ENCODE data around the gene ACLY. TPM values are rescaled to one million over a fixed set of nuclear protein-coding genes. Genes with fewer than 3 reads are reported as not detected.

The ACLY gene
- total RNA-seq, 2 experiments from 2014 or later = 102 to 222 TPM

DNA sequence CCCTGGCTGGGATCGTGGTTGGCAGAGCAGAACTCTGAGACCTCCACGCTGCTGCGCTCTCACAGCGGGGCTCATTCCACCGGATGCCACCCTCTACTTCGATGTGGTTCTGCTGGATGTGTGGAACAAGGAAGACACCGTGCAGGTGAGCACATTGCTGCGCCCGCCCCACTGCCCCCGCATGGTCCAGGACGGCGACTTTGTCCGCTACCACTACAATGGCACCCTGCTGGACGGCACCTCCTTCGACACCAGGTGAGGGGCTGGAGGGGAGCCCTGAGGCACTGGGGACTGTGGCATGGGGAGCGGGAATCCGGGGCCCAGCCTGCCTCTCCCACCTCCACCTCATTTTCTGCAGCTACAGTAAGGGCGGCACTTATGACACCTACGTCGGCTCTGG is 100.7 kb downstream of the ACLY start:
- Histone ChIP-seq H3K9me2 (ENCODE audit: insufficient read depth, low read length) (no peaks in the 10 kb centered on the region), H3K4me3 (ENCODE audit: low read depth, low read length, poor library complexity, severe bottlenecking) (no peak overlapping the region), H3K9me3 (ENCODE audit: low read length) (no peaks in the 10 kb centered on the region), H3K4me2 (ENCODE audit: low read length) (no peak overlapping the region), H4K20me1 (ENCODE audit: insufficient read depth, low read length) (no peaks in the 10 kb centered on the region), H3K4me1 (ENCODE audit: insufficient read depth, low read length, poor library complexity, severe bottlenecking) (no peaks in the 10 kb centered on the region), H3K36me3 (ENCODE audit: insufficient read depth, low read length) (no peaks in the 10 kb centered on the region), H3K79me2 (ENCODE audit: insufficient read depth, low read depth, low read length) (no peaks in the 10 kb centered on the region), H2AFZ (ENCODE audit: low read length) (no peak overlapping the region), H3K27ac (ENCODE audit: low read depth, low read length, poor library complexity, severe bottlenecking) (no peak overlapping the region)
- no peak for DNase-seq (ENCODE audit: low spot score)
- BruUV-seq (replicated peaks) = no TSS peak
- CTCF ChIA-PET (ENCODE audit: unreplicated experiment) = no interaction called here
- POLR2A ChIA-PET = interaction anchor here (0.8 kb wide), 1 partner anchor 293 kb away, joined by 4 read pairs; no protein-coding TSS in a partner anchor
- TF ChIP-seq, protein P1, sequence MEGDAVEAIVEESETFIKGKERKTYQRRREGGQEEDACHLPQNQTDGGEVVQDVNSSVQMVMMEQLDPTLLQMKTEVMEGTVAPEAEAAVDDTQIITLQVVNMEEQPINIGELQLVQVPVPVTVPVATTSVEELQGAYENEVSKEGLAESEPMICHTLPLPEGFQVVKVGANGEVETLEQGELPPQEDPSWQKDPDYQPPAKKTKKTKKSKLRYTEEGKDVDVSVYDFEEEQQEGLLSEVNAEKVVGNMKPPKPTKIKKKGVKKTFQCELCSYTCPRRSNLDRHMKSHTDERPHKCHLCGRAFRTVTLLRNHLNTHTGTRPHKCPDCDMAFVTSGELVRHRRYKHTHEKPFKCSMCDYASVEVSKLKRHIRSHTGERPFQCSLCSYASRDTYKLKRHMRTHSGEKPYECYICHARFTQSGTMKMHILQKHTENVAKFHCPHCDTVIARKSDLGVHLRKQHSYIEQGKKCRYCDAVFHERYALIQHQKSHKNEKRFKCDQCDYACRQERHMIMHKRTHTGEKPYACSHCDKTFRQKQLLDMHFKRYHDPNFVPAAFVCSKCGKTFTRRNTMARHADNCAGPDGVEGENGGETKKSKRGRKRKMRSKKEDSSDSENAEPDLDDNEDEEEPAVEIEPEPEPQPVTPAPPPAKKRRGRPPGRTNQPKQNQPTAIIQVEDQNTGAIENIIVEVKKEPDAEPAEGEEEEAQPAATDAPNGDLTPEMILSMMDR (conservative IDR thresholded peaks at IDR 0.05; ENCODE audit: low read length) = no peak
- TF ChIP-seq EZH2phosphoT487 (IDR thresholded peaks at IDR 0.05; ENCODE audit: borderline replicate concordance, low read depth, low read length) = no peak
- intact Hi-C loops (cut with micrococcal nuclease; ENCODE audit: unreplicated experiment) = no loop called here

Small RNAs within 50 kb of the gene (small RNA-seq; reads per million reads assigned to genes)
- not detected for gene AC125257.2

Other genes with a start within 250 kb of the ACLY start
- 123 and 145 TPM in 2 replicates for gene EIF1, start 230.1 kb downstream of the ACLY start, total RNA-seq (2014; rRNA removed; shearing (Covaris generic))
- gene EIF1, start 230.1 kb downstream of the ACLY start, total RNA-seq (2022) = 659 and 705 TPM in 2 replicates
- not detected in 2 replicates for gene GAST, start 206.6 kb downstream of the ACLY start, total RNA-seq (2014; rRNA removed; shearing (Covaris generic))
- not detected in 2 replicates for gene GAST, start 206.6 kb downstream of the ACLY start, total RNA-seq (2022)
- gene HAP1, start 184.3 kb downstream of the ACLY start, total RNA-seq (2014; rRNA removed; shearing (Covaris generic)) = 0.10 and 0.19 TPM in 2 replicates
- 0.22 and 0.55 TPM in 2 replicates for gene HAP1, start 184.3 kb downstream of the ACLY start, total RNA-seq (2022)
- gene JUP, start 132.2 kb downstream of the ACLY start, total RNA-seq (2014; rRNA removed; shearing (Covaris generic)) = 29.9 and 40.5 TPM in 2 replicates
- 62.0 and 69.3 TPM in 2 replicates for gene JUP, start 132.2 kb downstream of the ACLY start, total RNA-seq (2022)
- 0.08 TPM in 1 of 2 replicates, not detected in the other for gene P3H4, start 107.0 kb downstream of the ACLY start, total RNA-seq (2014; rRNA removed; shearing (Covaris generic))
- 2.2 and 2.6 TPM in 2 replicates for gene P3H4, start 107.0 kb downstream of the ACLY start, total RNA-seq (2022)
- 1.5 TPM in 1 of 2 replicates, not detected in the other for gene FKBP10, start 105.9 kb downstream of the ACLY start, total RNA-seq (2014; rRNA removed; shearing (Covaris generic))
- 7.3 and 7.8 TPM in 2 replicates for gene FKBP10, start 105.9 kb downstream of the ACLY start, total RNA-seq (2022)
- gene NT5C3B, start 82.7 kb downstream of the ACLY start, total RNA-seq (2014; rRNA removed; shearing (Covaris generic)) = 0.16 TPM in 1 of 2 replicates, not detected in the other
- gene NT5C3B, start 82.7 kb downstream of the ACLY start, total RNA-seq (2022) = 10.0 and 12.1 TPM in 2 replicates
- gene KLHL10, start 81.1 kb downstream of the ACLY start, total RNA-seq (2014; rRNA removed; shearing (Covaris generic)) = not detected in 2 replicates
- not detected in 2 replicates for gene KLHL10, start 81.1 kb downstream of the ACLY start, total RNA-seq (2022)
- gene KLHL11, start 53.5 kb downstream of the ACLY start, total RNA-seq (2014; rRNA removed; shearing (Covaris generic)) = 29.9 and 35.4 TPM in 2 replicates
- gene KLHL11, start 53.5 kb downstream of the ACLY start, total RNA-seq (2022) = 20.5 and 20.9 TPM in 2 replicates
- 1.1 and 3.2 TPM in 2 replicates for gene ODAD4, start 11.7 kb upstream of the ACLY start, total RNA-seq (2014; rRNA removed; shearing (Covaris generic))
- gene ODAD4, start 11.7 kb upstream of the ACLY start, total RNA-seq (2022) = 1.3 TPM in 2 replicates
- gene CNP, start 47.8 kb upstream of the ACLY start, total RNA-seq (2014; rRNA removed; shearing (Covaris generic)) = 33.8 and 34.1 TPM in 2 replicates
- gene CNP, start 47.8 kb upstream of the ACLY start, total RNA-seq (2022) = 43.9 and 50.6 TPM in 2 replicates
- gene DNAJC7, start 98.5 kb upstream of the ACLY start, total RNA-seq (2014; rRNA removed; shearing (Covaris generic)) = 76.4 and 87.1 TPM in 2 replicates
- gene DNAJC7, start 98.5 kb upstream of the ACLY start, total RNA-seq (2022) = 118 and 124 TPM in 2 replicates
- 34.8 and 40.2 TPM in 2 replicates for gene NKIRAS2, start 101.1 kb upstream of the ACLY start, total RNA-seq (2014; rRNA removed; shearing (Covaris generic))
- gene NKIRAS2, start 101.1 kb upstream of the ACLY start, total RNA-seq (2022) = 32.8 and 38.1 TPM in 2 replicates
- 0.10 and 0.25 TPM in 2 replicates for gene C17orf113, start 131.7 kb upstream of the ACLY start, total RNA-seq (2014; rRNA removed; shearing (Covaris generic))
- 0.25 TPM in 1 of 2 replicates, not detected in the other for gene C17orf113, start 131.7 kb upstream of the ACLY start, total RNA-seq (2022)
- 0.21 and 0.85 TPM in 2 replicates for gene ZNF385C, start 179.5 kb upstream of the ACLY start, total RNA-seq (2014; rRNA removed; shearing (Covaris generic))
- gene ZNF385C, start 179.5 kb upstream of the ACLY start, total RNA-seq (2022) = 0.26 and 0.67 TPM in 2 replicates
- gene DHX58, start 193.8 kb upstream of the ACLY start, total RNA-seq (2014; rRNA removed; shearing (Covaris generic)) = 7.7 and 10.3 TPM in 2 replicates
- gene DHX58, start 193.8 kb upstream of the ACLY start, total RNA-seq (2022) = 19.4 and 23.7 TPM in 2 replicates
- 56.1 and 73.0 TPM in 2 replicates for gene KAT2A, start 202.4 kb upstream of the ACLY start, total RNA-seq (2014; rRNA removed; shearing (Covaris generic))
- gene KAT2A, start 202.4 kb upstream of the ACLY start, total RNA-seq (2022) = 89.8 and 95.2 TPM in 2 replicates
- 0.16 TPM in 1 of 2 replicates, not detected in the other for gene HSPB9, start 203.9 kb upstream of the ACLY start, total RNA-seq (2014; rRNA removed; shearing (Covaris generic))
- not detected in 2 replicates for gene HSPB9, start 203.9 kb upstream of the ACLY start, total RNA-seq (2022)
- 37.3 and 50.1 TPM in 2 replicates for gene RAB5C, start 236.0 kb upstream of the ACLY start, total RNA-seq (2014; rRNA removed; shearing (Covaris generic))
- gene RAB5C, start 236.0 kb upstream of the ACLY start, total RNA-seq (2022) = 60.6 and 61.2 TPM in 2 replicates